Measurements from ENCODE around the gene WASL. TPM values are rescaled to one million over a fixed set of nuclear protein-coding genes. Genes with fewer than 3 reads are reported as not detected.

WASL gene
- total RNA-seq, 2 experiments from 2014 or later = 7.5 to 7.6 TPM

- H3K27ac Mint-ChIP-seq = no peak overlapping the region
- H3K9me3 Mint-ChIP-seq (ENCODE audit: insufficient read depth) = no peaks in the 10 kb centered on the region
- H3K36me3 Mint-ChIP-seq (ENCODE audit: low read depth) = peaks cover 17% of the 10 kb centered on the region
- ATAC-seq (no peak), DNase-seq (no peak)
- POLR2A ChIA-PET = interaction anchor here (0.6 kb wide), 1 partner anchor 86 kb away, joined by 3 read pairs; no protein-coding TSS in a partner anchor
- no peaks in the 10 kb centered on the region for H3K4me1 Mint-ChIP-seq (ENCODE audit: low read depth)
- CTCF ChIA-PET = no interaction called here
- no peak overlapping the region for H3K4me3 Mint-ChIP-seq
- H3K27me3 Mint-ChIP-seq (ENCODE audit: low read depth) = no peaks in the 10 kb centered on the region
Observed at GRCh38 chr7:123687161-123687560, 61.6 kb downstream of the WASL start.

DNA sequence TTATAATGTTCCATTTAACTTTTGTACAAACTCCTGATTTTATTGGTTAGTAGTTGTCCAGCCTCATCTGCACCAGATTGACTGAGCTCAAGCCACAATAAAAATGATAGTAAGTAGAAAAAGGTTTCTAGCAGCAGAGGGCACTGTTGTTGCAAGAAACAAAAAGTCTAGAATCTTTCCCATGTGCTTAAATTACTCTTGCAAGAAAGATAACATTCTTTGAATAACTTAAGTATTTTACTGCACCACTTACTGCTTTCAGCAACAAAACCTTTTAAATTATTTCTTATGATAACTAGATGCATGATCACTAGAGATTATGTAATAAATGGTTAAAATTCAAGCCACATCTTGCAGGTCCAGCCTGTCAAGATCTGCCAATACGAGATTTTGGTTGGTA lies 66.1 kb downstream of the WASL start:
- POLR2A ChIA-PET = no interaction called here
- CTCF ChIA-PET = interaction anchor here (0.7 to 2.0 kb wide), 18 partner anchors 9 to 190 kb away, joined by 3 to 15 read pairs (median 6); partner anchors contain the start of gene WASL
- ATAC-seq (no peak), DNase-seq (peak; percentile 55)
- H3K27me3 Mint-ChIP-seq (ENCODE audit: low read depth) = no peaks in the 10 kb centered on the region
- peaks cover 13% of the 10 kb centered on the region for H3K36me3 Mint-ChIP-seq (ENCODE audit: low read depth)
- no peaks in the 10 kb centered on the region for H3K4me1 Mint-ChIP-seq (ENCODE audit: low read depth)
- H3K27ac Mint-ChIP-seq = no peak overlapping the region
- H3K9me3 Mint-ChIP-seq (ENCODE audit: insufficient read depth) = no peaks in the 10 kb centered on the region
- no peak overlapping the region for H3K4me3 Mint-ChIP-seq

- Mint-ChIP-seq H3K9me3 (ENCODE audit: insufficient read depth) (no peaks in the 10 kb centered on the region), H3K36me3 (ENCODE audit: low read depth) (peaks cover 13% of the 10 kb centered on the region), H3K27me3 (ENCODE audit: low read depth) (no peaks in the 10 kb centered on the region), H3K27ac (no peak overlapping the region), H3K4me1 (ENCODE audit: low read depth) (no peaks in the 10 kb centered on the region), H3K4me3 (no peak overlapping the region)
- ATAC-seq = no peak
- ChIA-PET CTCF (interaction anchor here (1.3 to 2.0 kb wide), 6 partner anchors 24 to 191 kb away, joined by 3 to 15 read pairs (median 8); partner anchors contain the start of gene WASL), POLR2A (no interaction called here)
- no peak for DNase-seq
Observed at GRCh38 chr7:123681561-123681960, 67.2 kb downstream of the WASL start.

GRCh38 chr7:123680580-123680979 lies 68.2 kb downstream of the WASL start:
- Mint-ChIP-seq H3K4me3 (no peak overlapping the region), H3K4me1 (ENCODE audit: low read depth) (no peaks in the 10 kb centered on the region), H3K27ac (no peak overlapping the region), H3K36me3 (ENCODE audit: low read depth) (peaks cover 13% of the 10 kb centered on the region), H3K9me3 (ENCODE audit: insufficient read depth) (no peaks in the 10 kb centered on the region), H3K27me3 (ENCODE audit: low read depth) (no peaks in the 10 kb centered on the region)
- ChIA-PET CTCF (interaction anchor here (1.3 kb wide), 1 partner anchor 117 kb away, joined by 4 read pairs; no protein-coding TSS in a partner anchor), POLR2A (no interaction called here)
- DNase-seq (no peak), ATAC-seq (no peak)

DNA sequence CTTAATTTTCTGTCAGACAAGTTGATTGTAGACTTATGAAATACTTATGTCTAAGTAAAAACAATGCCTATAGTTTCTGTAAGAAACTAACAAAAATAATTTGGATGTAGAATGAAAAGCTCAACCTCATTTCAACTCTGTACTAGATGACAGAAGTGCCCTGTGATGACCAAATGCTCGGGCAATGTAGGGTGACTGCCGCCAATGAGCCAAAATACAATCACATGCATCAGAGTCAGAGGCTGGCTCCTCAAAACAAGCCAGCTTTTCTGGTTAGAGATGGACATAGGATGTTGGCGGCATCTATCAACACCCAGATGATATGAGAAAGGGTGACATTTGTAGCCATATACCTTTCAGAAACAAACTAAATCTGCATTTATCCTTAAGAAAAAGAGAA lies 69.2 kb downstream of the WASL start:
- Mint-ChIP-seq H3K9me3 (ENCODE audit: insufficient read depth) (no peaks in the 10 kb centered on the region), H3K36me3 (ENCODE audit: low read depth) (peaks cover 13% of the 10 kb centered on the region), H3K4me3 (no peak overlapping the region), H3K4me1 (ENCODE audit: low read depth) (no peaks in the 10 kb centered on the region), H3K27ac (no peak overlapping the region), H3K27me3 (ENCODE audit: low read depth) (no peaks in the 10 kb centered on the region)
- ATAC-seq = no peak
- POLR2A ChIA-PET = interaction anchor here (0.7 kb wide), 1 partner anchor 741 kb away, joined by 3 read pairs; no protein-coding TSS in a partner anchor
- CTCF ChIA-PET = no interaction called here
- no peak for DNase-seq

- CTCF ChIA-PET = interaction anchor here (1.5 to 1.9 kb wide), 2 partner anchors 25 to 53 kb away, joined by 4 read pairs; no protein-coding TSS in a partner anchor
- H3K27me3 Mint-ChIP-seq (ENCODE audit: low read depth) = no peaks in the 10 kb centered on the region
- H3K4me1 Mint-ChIP-seq (ENCODE audit: low read depth) = no peaks in the 10 kb centered on the region
- POLR2A ChIA-PET = interaction anchor here (0.8 kb wide), 1 partner anchor 11 kb away, joined by 3 read pairs; no protein-coding TSS in a partner anchor
- no peak for ATAC-seq
- DNase-seq = no peak
- H3K4me3 Mint-ChIP-seq = no peak overlapping the region
- peaks cover 6% of the 10 kb centered on the region for H3K36me3 Mint-ChIP-seq (ENCODE audit: low read depth)
- H3K9me3 Mint-ChIP-seq (ENCODE audit: insufficient read depth) = no peaks in the 10 kb centered on the region
- no peak overlapping the region for H3K27ac Mint-ChIP-seq
Observed at GRCh38 chr7:123677061-123677715, 71.6 kb downstream of the WASL start.

GRCh38 chr7:123675181-123675473 lies 73.7 kb downstream of the WASL start:
- DNase-seq (no peak), ATAC-seq (no peak)
- Mint-ChIP-seq H3K4me3 (no peak overlapping the region), H3K4me1 (ENCODE audit: low read depth) (no peaks in the 10 kb centered on the region), H3K36me3 (ENCODE audit: low read depth) (peaks cover 5% of the 10 kb centered on the region), H3K27ac (no peak overlapping the region), H3K9me3 (ENCODE audit: insufficient read depth) (no peaks in the 10 kb centered on the region), H3K27me3 (ENCODE audit: low read depth) (no peaks in the 10 kb centered on the region)
- POLR2A ChIA-PET = no interaction called here
- CTCF ChIA-PET = no interaction called here

- no peak overlapping the region for H3K4me3 Mint-ChIP-seq
- CTCF ChIA-PET = no interaction called here
- ATAC-seq = no peak
- H3K4me1 Mint-ChIP-seq (ENCODE audit: low read depth) = no peaks in the 10 kb centered on the region
- no peak overlapping the region for H3K27ac Mint-ChIP-seq
- H3K36me3 Mint-ChIP-seq (ENCODE audit: low read depth) = peaks cover 5% of the 10 kb centered on the region
- no peak for DNase-seq
- POLR2A ChIA-PET = no interaction called here
- no peaks in the 10 kb centered on the region for H3K9me3 Mint-ChIP-seq (ENCODE audit: insufficient read depth)
- no peaks in the 10 kb centered on the region for H3K27me3 Mint-ChIP-seq (ENCODE audit: low read depth)
Observed at GRCh38 chr7:123674399-123675180, 74.2 kb downstream of the WASL start.

GRCh38 chr7:123673752-123674398 lies 74.9 kb downstream of the WASL start:
- ChIA-PET POLR2A (no interaction called here), CTCF (interaction anchor here (0.9 kb wide), 1 partner anchor 9 kb away, joined by 3 read pairs; no protein-coding TSS in a partner anchor)
- Mint-ChIP-seq H3K4me1 (ENCODE audit: low read depth) (no peaks in the 10 kb centered on the region), H3K27ac (no peak overlapping the region), H3K27me3 (ENCODE audit: low read depth) (no peaks in the 10 kb centered on the region), H3K9me3 (ENCODE audit: insufficient read depth) (no peaks in the 10 kb centered on the region), H3K36me3 (ENCODE audit: low read depth) (no peaks in the 10 kb centered on the region), H3K4me3 (no peak overlapping the region)
- no peak for ATAC-seq
- DNase-seq = no peak

GRCh38 chr7:123673137-123673732 lies 75.6 kb downstream of the WASL start:
- Mint-ChIP-seq H3K27ac (no peak overlapping the region), H3K9me3 (ENCODE audit: insufficient read depth) (no peaks in the 10 kb centered on the region), H3K4me3 (no peak overlapping the region), H3K36me3 (ENCODE audit: low read depth) (no peaks in the 10 kb centered on the region), H3K4me1 (ENCODE audit: low read depth) (no peaks in the 10 kb centered on the region), H3K27me3 (ENCODE audit: low read depth) (no peaks in the 10 kb centered on the region)
- POLR2A ChIA-PET = no interaction called here
- DNase-seq (no peak), ATAC-seq (no peak)
- CTCF ChIA-PET = interaction anchor here (0.9 kb wide), 1 partner anchor 9 kb away, joined by 3 read pairs; no protein-coding TSS in a partner anchor

DNA sequence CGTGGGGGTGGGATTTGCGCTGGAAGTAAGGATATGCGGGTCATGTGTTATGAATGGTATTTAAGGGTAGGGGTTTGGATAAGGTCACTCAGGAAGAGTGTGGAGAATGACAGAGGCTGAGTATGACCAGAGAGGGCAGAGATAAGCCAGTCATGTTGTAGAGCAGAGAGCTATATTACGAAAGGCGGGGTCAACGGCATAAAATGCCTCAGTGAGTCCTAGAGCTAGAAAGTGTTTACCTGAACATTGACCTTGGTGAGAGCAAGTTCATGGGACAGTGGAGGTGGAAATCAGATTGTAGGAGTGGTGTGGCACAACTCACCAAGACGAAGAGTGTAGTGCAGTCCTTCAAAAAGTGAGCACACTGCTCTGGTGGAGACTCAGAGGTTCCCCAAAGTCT lies 79.3 kb downstream of the WASL start:
- ChIA-PET CTCF (interaction anchor here (1.4 to 1.6 kb wide), 2 partner anchors 13 to 195 kb away, joined by 3 to 4 read pairs; no protein-coding TSS in a partner anchor), POLR2A (no interaction called here)
- Mint-ChIP-seq H3K4me3 (no peak overlapping the region), H3K9me3 (ENCODE audit: insufficient read depth) (no peaks in the 10 kb centered on the region), H3K36me3 (ENCODE audit: low read depth) (no peaks in the 10 kb centered on the region), H3K4me1 (ENCODE audit: low read depth) (no peaks in the 10 kb centered on the region), H3K27ac (no peak overlapping the region), H3K27me3 (ENCODE audit: low read depth) (peaks cover 2% of the 10 kb centered on the region)
- ATAC-seq = no peak
- no peak for DNase-seq

Measured in activated CD8-positive, alpha-beta T cell treated with anti-CD3 and anti-CD28 coated beads, Interleukin-2, amount 10 ng/mL, durations not matched to agents 7 days and 5 days (primary cell).